Transverse colon (tissue), 4 donors: ENCODE data around the gene BCCIP. TPM values are rescaled to one million over a fixed set of nuclear protein-coding genes. Genes with fewer than 3 reads are reported as not detected.

ENCODE experiments used
- DNase-seq: peaks from one replicate; pipeline ENCODE4 v3.0.0-alpha.2; 2019
- H3K27ac ChIP-seq, 4 donors: fragments of 200-600 bp; sonication (generic); 2 replicates each; pipeline ENCODE4 v1.5.1; 2016 to 2018; ENCODE audit warnings: inconsistent platforms in 4 of 4
- H3K27me3 ChIP-seq: fragments of 200-600 bp; sonication (generic); 2 replicates; pipeline ENCODE4 v1.5.1; 2017; ENCODE audit warnings: inconsistent platforms
- H3K36me3 ChIP-seq, 4 donors: fragments of 200-600 bp; sonication (generic); 2 replicates each; pipeline ENCODE4 v1.5.1; 2017 to 2019; ENCODE audit warnings: inconsistent platforms in 4 of 4
- H3K4me1 ChIP-seq, 4 donors: fragments of 200-600 bp; sonication (generic); 2 replicates each; pipeline ENCODE4 v1.5.1; 2017 to 2020; ENCODE audit warnings: inconsistent platforms in 4 of 4
- H3K4me3 ChIP-seq, 4 donors: fragments of 200-600 bp; sonication (generic); 1 replicate in 1 of 4; 2 replicates in 3 of 4; pipeline versions ENCODE4 v1.5.1 to v1.6.1; 2017 to 2019; ENCODE audit warnings: inconsistent platforms in 4 of 4
- H3K9me3 ChIP-seq, 2 donors: fragments of 200-600 bp; sonication (generic); 2 replicates each; pipeline ENCODE4 v1.5.1; 2017 to 2019; ENCODE audit warnings: inconsistent platforms in 2 of 2
- CTCF ChIP-seq, 5 experiments: fragments of 200-600 bp in 3 of 5; fragments of 450-650 bp in 2 of 5; sonication (generic) in 3 of 5; IDR thresholded peaks; 1 replicate in 2 of 5; 2 replicates in 3 of 5; pipeline ENCODE4 v1.5.1; 2016 to 2017; ENCODE audit warnings: antibody characterized with exemption in 5 of 5, inconsistent platforms in 3 of 5, mild to moderate bottlenecking in 2 of 5, moderate library complexity in 1 of 5
- EP300 ChIP-seq: sonication (generic); formaldehyde crosslinking; IDR thresholded peaks from one replicate; pipeline ENCODE4 v1.6.1; 2017; ENCODE audit warnings: antibody characterized with exemption, low read depth
- POLR2A ChIP-seq: fragments of 450-650 bp; IDR thresholded peaks from one replicate; pipeline ENCODE4 v1.6.1; 2016; ENCODE audit warnings: antibody characterized with exemption, mild to moderate bottlenecking, moderate library complexity
- POLR2AphosphoS5 ChIP-seq, 3 donors: sonication (generic); formaldehyde crosslinking; IDR thresholded peaks; one replicate each; pipeline ENCODE4 v1.6.1; 2016; ENCODE audit warnings: antibody characterized with exemption in 3 of 3
- WGBS, 2 donors: methylation state at CpG; one replicate each; pipeline ENCODE4 v1.1.5; 2018; ENCODE audit warnings: low coverage in 1 of 2; 5-methylcytosine and 5-hydroxymethylcytosine counted together
- in situ Hi-C, 4 donors: fragments of 200-750 bp; cut with MboI; loops; one replicate each; pipeline versions ENCODE4 v1.15.0 to v1.15.1; 2017; ENCODE audit warnings: low sequenced_read_pairs in 3 of 4, low pct_ligation_motif_present in 1 of 4, low pct_unique_long_range_greater_than_20kb in 1 of 4
- intact Hi-C: fragments of 100-400 bp; cut with DNase I; formaldehyde crosslinking; loops from one replicate; pipeline ENCODE4 v1.15.1; 2023; ENCODE audit warnings: low total_unique reads
- total RNA-seq, 4 donors: library from RNA; depleted of rRNA; stranded (reverse); fragments of >200 nt; gene quantifications; one replicate each; pipeline ENCODE4 v1.1.0, GENCODE V29; 2016

Gene BCCIP
- total RNA-seq, 4 donors from 2014 or later = 4.1 to 34.8 (median 15.0) TPM

DNA sequence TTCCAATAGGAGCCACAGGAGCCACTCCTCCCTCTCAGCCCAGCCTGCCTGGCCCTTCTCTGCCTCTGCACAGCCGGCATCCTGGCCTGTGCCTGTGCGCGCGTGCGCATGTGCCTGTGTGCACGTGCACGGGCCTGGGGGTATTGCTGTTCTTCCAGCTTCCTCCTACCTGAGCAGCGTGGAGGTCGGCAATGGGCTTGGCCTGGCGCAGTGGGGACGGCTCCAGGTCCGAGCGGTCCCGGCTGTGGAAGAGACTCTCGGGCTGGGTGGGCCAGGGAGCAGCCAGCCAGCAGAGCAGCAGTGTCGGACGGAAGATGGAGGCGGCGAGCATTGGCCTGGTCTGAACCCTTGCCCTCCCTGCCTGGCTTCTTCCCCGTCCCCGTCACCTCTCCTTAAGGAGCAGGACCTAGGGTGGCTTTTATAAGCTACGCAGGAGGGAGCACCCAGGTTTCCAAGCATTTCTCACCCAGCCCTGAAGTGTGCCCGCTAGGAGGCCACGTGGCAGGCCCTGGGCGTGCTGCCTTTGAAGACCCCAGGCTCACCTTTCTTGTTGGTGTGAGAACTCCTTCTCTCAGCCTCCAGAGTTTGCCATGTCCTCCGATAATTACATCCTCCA lies 47.7 kb upstream of the BCCIP start, which contains the start of gene MMP21:
Gene MMP21 (minus strand): TSS at position 331 of the 616 bp plus-strand sequence. CDS start 0 bp downstream, at position 331.
- intact Hi-C loops (no loop called here), in situ Hi-C loops (no loop called here)
- Histone ChIP-seq H3K4me3 (no peak within 1 kb of the TSS), H3K27me3 (no peaks in the 10 kb centered on the region), H3K36me3 (no peaks in the 10 kb centered on the region), H3K4me1 (no peaks in the 10 kb centered on the region), H3K27ac (no peak within 1 kb of the TSS), H3K9me3 (no peaks in the 10 kb centered on the region)
- TF ChIP-seq POLR2A = no peak
- no peak for TF ChIP-seq EP300
- no peak for TF ChIP-seq POLR2AphosphoS5 (IDR thresholded peaks at IDR 0.05)
- no peak for TF ChIP-seq CTCF (IDR thresholded peaks at IDR 0.05)
- 90 to 94% methylated on average over 2 to 26 of the region's 26 CpGs for WGBS, 2 donors
- DNase-seq = no peak

DNA sequence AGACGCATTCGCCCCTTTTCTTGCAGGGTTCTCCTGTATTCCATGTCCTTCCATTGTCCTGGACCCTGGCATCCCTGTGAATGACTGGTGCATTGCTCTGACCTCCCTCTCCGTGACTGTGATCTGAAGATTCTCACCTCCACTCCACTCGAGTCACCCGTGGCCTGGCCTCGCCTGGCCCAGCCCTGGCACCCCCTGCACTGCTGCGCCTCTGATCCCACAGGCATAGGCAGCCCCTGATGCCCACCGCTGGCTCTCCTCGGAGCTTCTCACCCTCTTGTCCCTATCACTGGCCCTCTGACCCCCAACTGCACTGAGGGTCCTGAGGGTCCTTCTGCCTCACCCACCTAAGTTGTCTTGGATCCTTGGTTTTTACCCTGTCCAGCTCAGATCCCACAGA lies 45.5 kb upstream of the BCCIP start:
- DNase-seq = no peak
- Histone ChIP-seq H3K36me3 (no peaks in the 10 kb centered on the region), H3K4me3 (no peak overlapping the region), H3K27ac (no peak overlapping the region), H3K9me3 (no peaks in the 10 kb centered on the region), H3K27me3 (no peaks in the 10 kb centered on the region), H3K4me1 (no peaks in the 10 kb centered on the region)
- intact Hi-C loops = no loop called here
- 78 to 92% methylated on average over 5 to 9 of the region's 9 CpGs for whole genome bisulfite sequencing, 2 donors
- in situ Hi-C loops = no loop called here
- no peak for TF ChIP-seq POLR2AphosphoS5 (IDR thresholded peaks at IDR 0.05)
- no peak for TF ChIP-seq EP300
- TF ChIP-seq POLR2A = no peak
- TF ChIP-seq CTCF (IDR thresholded peaks at IDR 0.05) = no peak

GRCh38 chr10:125778556-125778955 lies 44.8 kb upstream of the BCCIP start:
- H3K27ac ChIP-seq = no peak overlapping the region
- no peak overlapping the region for H3K4me3 ChIP-seq
- H3K27me3 ChIP-seq = no peaks in the 10 kb centered on the region
- H3K4me1 ChIP-seq = no peaks in the 10 kb centered on the region
- no peaks in the 10 kb centered on the region for H3K9me3 ChIP-seq
- intact Hi-C loops = no loop called here
- 54 to 70% methylated on average over 4 to 5 of the region's 5 CpGs for WGBS, 2 donors
- TF ChIP-seq CTCF (IDR thresholded peaks at IDR 0.05) (no peak), POLR2AphosphoS5 (IDR thresholded peaks at IDR 0.05) (no peak), POLR2A (no peak), EP300 (no peak)
- in situ Hi-C loops = no loop called here
- no peak for DNase-seq
- H3K36me3 ChIP-seq = no peaks in the 10 kb centered on the region

- intact Hi-C loops = no loop called here
- DNase-seq = no peak
- 82 to 83% methylated on average over 6 to 10 of the region's 10 CpGs for WGBS, 2 donors
- H3K4me1 ChIP-seq = no peaks in the 10 kb centered on the region
- no peaks in the 10 kb centered on the region for H3K36me3 ChIP-seq
- H3K9me3 ChIP-seq = no peaks in the 10 kb centered on the region
- H3K27me3 ChIP-seq = no peaks in the 10 kb centered on the region
- TF ChIP-seq POLR2A (no peak), EP300 (no peak), POLR2AphosphoS5 (IDR thresholded peaks at IDR 0.05) (no peak), CTCF (IDR thresholded peaks at IDR 0.05) (no peak)
- no peak overlapping the region for H3K4me3 ChIP-seq
- in situ Hi-C loops = no loop called here
- H3K27ac ChIP-seq = no peak overlapping the region
Measured at GRCh38 chr10:125779403-125780327, 43.7 kb upstream of the BCCIP start.
